Vagina (tissue), 2 donors: ENCODE measurements around the gene ERMN.

ENCODE experiments used
- CTCF ChIP-seq, 3 experiments: fragments of 450-650 bp in 2 of 3; fragments of 200-600 bp in 1 of 3; sonication (generic) in 1 of 3; IDR thresholded peaks; one replicate each; pipeline ENCODE4 v1.5.1; 2017 to 2019; ENCODE audit warnings: antibody characterized with exemption in 3 of 3, mild to moderate bottlenecking in 2 of 3, moderate library complexity in 2 of 3
- POLR2A ChIP-seq, 2 donors: fragments of 450-650 bp; IDR thresholded peaks; one replicate each; pipeline ENCODE4 v1.6.1; 2017; ENCODE audit warnings: antibody characterized with exemption in 2 of 2, mild to moderate bottlenecking in 2 of 2, moderate library complexity in 2 of 2
- POLR2AphosphoS5 ChIP-seq, 2 donors: sonication (generic); formaldehyde crosslinking; IDR thresholded peaks; one replicate each; pipeline ENCODE4 v1.9.0; 2017; ENCODE audit warnings: antibody characterized with exemption in 2 of 2, mild to moderate bottlenecking in 2 of 2, low read depth in 1 of 2; ENCODE audit not compliant: insufficient read depth in 1 of 2

GRCh38 chr2:157355618-157356017 is 30.0 kb upstream of the ERMN start:
- no peak for TF ChIP-seq CTCF (IDR thresholded peaks at IDR 0.05)
- no peak for TF ChIP-seq POLR2A (IDR thresholded peaks at IDR 0.05)
- TF ChIP-seq POLR2AphosphoS5 (IDR thresholded peaks at IDR 0.05; ENCODE audit: insufficient read depth in 1 of 2, low read depth in 1 of 2) = no peak
